Activated CD4-positive, alpha-beta T cell treated with anti-CD3 and anti-CD28 coated beads for 48 hours (primary cell): ENCODE data around the gene IGF1R.

Source experiments
- DNase-seq: peaks from one replicate; pipeline ENCODE4 v3.0.0-alpha.2; 2020

The IGF1R gene

DNA sequence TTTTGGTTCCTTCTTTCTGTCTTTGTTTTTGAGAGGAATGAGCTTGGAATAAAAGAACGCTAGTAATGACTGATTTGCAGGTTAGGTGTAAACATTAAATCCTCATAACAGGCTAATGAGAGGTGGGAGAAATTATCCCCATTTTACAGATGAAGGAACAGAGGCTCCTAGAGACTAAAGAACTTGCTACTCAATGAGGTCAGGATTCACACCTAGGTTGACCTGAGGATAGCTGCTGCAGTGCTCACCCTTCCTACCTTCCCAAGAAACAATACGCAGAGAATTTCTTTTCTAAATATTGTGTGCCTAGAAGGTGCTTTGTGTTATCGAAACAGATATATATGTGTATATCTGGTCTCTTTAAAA is 106.3 kb downstream of the IGF1R start:
- no peak for DNase-seq

DNA sequence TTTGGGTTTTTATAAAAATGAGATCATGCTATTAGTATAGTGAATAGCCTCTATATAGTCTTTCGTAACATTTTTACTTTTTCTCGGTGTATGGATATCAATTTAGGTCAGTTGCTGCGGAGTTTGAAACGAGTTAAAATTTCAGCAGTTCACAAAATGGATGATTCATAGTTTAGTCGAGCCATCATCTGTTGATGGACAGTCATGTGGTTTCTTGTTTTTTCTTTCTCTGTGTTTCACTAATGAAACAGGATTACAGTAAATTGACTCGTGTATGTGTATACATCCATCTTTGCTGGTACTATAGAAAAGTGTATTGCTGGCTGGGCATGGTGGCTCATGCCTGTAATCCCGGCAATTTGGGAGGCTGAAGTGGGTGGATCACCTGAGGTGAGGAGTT is 106.8 kb downstream of the IGF1R start:
- no peak for DNase-seq

DNA sequence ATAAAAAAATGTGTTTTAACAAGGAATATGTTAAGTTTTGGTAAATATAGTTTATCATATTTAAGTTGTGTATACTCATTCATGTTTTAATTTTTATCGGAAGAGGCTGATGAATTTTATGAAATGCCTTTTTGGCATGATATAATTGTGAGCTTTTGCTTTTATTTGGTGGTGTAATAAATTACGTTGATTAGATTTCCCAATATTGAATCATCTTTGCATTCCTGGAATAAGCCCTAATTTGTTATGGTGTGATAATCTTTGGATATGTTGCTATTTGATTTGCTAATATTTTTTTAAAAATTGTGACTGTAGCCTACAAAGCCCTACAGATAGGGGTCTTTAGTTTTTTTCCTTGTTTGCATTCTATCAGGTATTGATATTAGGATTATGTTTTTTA is 107.4 kb downstream of the IGF1R start:
- DNase-seq = no peak

DNA sequence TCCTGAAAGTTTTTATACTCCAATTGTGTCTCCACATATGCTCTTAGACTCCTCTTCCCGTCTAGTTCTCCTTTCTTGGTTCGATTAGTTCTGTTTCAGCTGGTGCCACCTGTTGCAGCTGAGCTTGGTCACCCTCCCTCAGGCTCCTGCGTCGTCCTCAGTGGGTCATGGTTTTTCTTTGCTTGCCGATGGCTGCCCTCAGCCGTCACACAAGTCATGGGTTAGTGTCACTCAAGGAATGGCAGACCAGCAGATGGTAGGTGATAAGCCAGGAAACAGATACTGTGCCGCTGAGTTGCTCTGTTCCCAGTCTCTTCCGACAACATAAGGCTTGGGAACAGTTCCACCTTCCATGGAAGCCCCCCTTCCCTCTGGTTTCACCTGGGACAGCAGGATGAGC is 109.9 kb downstream of the IGF1R start:
- no peak for DNase-seq

DNA sequence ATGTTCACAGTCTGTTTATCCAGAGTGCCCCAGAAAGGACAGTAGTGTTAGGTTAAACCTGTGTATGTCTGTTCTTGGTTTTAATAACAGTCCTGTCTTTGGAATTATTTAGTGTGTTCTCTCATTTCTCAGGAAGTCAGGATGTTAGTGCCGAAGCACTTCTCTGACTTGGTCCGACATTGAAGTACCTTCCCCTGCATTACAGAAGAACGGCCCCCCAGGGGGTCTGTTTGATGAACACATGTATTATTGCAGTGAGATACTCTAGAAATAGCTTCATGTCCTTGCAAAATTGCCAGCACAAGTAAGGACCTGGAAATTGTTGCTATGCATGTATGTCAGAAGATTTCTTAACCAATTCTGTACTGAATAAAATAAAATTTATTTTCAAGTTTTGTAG is 110.9 kb downstream of the IGF1R start:
- DNase-seq = no peak

DNA sequence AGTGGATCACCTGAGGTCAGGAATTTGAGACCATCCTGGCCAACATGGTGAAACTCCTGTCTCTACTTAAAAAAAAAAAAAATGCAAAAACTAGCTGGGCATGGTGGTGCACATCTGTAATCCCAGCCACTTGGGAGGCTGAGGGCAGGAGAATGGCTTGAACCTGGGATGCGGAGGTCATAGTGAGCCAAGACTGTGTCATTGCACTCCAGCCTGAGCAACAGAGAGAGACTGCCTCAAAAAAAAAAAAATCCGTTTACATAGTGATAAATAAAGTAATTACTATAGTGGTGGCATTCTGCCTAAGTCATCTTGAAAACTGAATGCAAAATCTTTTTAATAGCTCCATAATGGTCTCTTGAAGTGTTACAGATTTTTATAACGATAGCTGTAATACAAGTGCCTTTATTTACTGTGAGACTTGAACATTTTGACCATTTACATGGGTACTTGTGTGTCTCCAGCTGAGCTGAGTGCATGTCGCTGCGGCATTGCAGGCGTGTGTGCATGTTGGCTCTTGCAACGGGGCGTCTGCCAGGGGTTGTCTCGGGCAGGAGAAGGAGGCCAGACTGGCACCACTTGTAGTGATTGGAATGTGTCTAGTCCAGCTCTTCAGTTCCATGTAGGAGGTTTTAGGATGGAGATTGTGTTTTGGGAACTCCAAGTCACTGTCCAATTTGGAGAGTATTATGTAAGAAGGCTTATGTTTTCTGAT is 111.9 kb downstream of the IGF1R start:
- DNase-seq = no peak

DNA sequence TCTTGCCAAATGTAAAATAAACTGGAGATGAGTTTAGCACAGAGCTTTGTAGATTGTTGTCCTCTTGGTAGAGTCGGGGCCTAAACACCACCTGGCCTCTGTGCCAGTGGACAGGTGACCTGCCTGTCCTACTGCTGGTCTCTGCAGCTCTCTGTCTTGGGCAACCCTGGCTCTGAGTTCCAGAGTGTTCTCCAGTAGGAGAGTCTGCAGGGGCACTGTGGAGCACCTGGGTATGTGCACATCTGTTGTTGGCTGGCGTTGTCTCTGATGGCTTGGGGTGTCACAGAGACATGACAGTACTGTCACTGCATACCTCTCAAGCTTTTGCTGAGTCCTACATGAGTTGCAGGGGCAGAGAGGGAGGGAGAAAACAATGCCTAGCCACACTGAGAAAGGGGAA is 112.6 kb downstream of the IGF1R start:
- no peak for DNase-seq

DNA sequence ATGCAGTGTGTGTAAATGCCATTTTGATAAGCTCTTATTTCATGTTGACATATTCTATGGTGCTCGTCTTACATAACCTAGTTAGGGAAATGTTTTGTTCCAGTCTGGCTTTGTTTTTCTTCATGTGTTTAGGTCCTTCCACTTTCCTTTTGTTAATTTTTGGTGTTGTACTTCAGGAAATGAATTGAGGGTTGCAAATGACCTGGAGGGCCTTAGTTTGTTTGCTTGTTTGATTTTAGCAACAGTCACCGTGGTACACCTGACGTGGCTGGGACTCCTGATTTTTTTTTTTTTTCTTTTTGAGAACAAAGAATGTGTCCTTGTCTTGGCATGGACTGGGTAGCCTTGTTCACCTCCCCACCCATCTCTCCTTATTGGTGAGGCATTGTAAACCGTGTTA is 114.8 kb downstream of the IGF1R start:
- DNase-seq = no peak

DNA sequence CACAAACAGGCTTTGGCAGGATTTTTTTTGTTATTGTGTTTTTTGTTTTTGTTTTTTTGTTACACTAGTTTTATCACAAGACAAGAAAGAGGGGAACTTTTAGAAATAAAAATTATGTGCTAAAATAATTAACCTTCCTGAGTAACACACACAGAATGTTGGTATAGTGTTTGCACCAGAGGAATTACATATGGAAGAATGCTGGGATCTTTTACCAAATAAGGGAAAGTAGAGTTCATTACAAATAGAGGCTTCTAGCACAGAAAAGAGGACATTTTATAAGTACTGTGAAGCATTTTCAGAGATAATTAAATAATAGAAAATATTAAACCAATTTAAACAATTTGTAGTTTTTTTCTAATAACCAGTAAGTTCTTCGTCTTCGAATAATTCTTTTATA is 116.0 kb downstream of the IGF1R start:
- no peak for DNase-seq

DNA sequence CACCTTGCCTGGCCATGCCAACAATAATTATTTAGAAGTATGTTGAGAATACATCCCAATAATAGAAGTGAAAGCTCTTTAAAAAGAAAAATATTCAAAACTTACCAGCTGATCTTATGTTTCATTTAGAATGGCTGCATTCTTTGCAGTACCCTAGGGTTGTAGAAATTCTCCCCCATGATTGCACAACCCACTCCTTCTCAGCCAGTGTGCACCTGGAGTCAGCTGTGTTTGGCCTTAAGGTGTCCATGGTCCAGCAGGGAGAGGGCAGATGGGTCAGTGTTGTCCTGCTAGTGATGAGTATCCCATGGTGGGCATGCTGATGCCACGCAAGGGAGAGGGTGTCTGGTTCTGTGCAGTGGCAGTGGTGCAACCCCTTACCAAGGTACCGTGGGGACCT is 117.3 kb downstream of the IGF1R start:
- no peak for DNase-seq

DNA sequence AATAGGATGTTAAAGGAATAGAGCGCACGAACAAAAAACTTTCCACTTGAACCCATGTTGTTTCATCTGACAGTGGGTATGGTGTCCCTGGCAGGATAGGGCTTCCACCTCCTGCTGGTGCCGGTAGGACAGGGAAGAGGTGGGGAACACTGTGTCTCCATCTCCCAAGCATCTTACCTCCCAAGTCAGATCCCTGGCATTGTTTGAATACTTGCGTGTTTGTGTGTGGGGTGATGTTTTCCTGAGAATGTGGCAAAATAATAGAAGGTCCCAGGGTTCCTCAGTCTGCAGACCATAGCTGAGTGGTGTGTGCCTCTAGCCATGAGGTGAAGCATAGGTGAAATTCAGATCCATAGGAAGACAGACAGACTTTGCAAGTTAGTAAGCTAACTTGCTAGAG is 119.4 kb downstream of the IGF1R start:
- DNase-seq = no peak

DNA sequence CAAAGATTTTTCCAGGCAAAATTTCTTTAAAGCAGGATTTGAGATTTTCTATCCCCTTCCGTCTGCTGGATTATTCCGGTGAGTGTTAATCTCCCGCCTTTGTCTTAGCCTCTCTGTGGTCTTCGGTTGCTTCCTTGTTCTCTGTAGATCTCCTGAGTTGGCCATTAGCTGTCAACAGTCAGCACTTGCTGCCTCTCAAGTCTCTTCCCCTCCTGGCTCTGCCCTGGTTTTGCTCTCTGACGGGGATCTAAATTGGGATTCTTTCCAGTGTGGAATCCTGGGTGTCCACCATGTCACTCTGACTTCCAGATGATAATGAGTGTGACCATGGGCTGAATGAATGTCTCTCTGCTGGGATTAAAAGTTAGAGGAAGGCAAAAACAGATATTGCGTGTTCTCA is 121.5 kb downstream of the IGF1R start:
- no peak for DNase-seq

DNA sequence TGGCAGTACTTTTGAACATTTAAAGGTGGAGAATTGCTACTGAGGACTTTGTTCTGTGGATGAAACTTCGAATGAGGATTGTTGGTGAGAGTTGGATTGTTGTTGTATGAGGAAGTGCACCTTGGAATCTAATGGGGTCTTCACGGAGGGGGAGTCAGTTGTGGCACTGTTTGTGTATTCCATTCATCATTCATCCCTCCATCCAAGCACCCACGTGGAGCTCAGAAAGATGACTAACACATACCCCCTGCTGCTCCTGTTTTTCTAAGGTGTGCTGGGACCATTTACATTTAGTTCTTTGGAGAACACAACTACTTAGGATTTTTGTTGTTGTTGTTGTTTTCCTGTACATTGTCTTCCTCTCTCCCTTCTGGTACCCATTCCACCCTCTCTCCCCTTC is 122.6 kb downstream of the IGF1R start:
- DNase-seq = no peak

DNA sequence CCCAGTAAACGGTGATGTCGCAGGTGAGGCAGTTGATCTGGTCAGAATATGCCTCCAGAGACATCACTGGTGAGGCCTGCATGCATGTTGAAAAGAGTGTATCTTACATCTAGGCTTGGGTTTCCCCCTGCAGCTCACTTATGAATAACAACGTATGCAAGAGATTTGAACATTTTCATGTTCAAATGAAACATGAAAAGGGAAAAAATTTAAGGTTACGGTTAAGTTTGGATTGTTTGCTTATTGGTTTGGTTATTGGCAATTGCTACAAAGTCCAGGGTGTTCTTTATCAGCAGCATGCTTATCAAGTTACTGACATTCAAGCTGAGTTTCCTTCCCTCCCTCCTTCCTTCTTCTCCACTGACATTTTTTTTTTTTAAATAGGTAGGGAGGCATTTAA is 123.2 kb downstream of the IGF1R start:
- no peak for DNase-seq

DNA sequence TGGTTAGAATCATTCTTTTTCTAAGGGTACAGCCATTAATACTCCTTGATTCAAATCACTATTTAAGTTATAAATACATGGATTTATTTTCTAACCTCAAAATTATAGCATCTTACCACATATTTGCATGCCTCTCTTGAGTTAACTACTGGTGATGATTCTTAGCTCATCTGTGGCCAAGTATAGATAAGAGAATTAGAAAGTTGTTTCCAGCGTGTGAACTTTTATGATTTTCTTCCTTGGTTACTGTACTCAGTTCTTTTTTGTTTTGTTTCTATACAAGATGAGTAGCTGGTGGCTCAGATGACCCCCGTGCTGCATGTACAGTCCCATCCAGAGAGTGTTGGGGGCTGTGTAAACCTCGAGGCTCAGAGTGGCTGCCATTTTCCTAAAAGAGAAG is 124.6 kb downstream of the IGF1R start:
- DNase-seq = no peak

DNA sequence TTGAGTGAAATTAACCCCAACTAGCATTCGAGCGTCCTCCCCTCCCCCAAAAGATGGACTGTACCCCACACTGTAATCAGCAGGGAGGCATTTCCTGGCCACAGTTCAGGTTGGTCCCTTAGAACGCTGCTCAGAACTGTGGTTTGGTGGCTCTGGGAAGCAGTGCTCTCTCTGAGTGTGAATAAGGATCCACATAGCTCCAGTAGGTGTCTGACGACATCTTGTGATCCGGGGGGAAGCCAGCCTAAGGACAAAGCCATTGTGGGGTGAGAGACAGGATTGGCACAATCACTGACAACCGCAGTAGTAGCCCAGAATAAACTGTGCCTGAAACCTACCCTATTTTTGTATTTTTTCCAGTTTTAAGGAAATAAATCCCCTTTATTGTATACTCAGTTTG is 125.3 kb downstream of the IGF1R start:
- DNase-seq = no peak

DNA sequence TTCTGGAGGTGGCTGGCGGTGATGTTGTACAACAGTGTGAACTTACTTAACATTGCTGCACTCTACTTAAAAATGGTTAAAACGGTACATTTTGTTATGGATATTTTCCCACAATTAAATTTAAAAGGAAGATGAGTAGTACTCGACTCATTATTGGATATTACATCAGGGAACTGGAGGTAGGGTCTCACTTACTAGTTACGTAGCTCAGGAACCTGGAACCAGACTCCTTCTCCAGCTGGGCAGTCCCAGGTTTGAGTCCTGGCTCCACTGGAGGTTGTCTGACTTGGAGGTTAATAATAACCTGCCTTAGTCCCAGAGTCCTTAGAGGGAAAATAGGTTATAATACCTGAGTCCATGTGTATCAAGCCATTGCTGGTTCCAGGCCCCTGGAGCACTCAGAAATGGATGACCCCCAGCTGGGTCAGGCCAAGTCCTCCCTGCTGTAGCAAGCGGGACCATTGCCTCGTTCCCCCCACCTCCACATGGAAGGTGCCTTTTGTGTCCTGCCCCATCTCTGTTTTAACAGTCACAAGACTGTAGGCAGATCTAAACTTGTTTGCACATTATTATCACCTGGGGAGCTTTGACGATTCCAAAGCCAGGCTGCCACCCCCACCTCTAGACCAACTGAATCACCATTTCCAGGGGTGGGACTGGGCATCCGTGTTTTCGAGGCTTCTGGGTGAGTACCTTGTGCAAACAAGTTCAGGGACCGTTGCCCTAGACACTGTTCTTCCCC is 126.6 kb downstream of the IGF1R start:
- no peak for DNase-seq

DNA sequence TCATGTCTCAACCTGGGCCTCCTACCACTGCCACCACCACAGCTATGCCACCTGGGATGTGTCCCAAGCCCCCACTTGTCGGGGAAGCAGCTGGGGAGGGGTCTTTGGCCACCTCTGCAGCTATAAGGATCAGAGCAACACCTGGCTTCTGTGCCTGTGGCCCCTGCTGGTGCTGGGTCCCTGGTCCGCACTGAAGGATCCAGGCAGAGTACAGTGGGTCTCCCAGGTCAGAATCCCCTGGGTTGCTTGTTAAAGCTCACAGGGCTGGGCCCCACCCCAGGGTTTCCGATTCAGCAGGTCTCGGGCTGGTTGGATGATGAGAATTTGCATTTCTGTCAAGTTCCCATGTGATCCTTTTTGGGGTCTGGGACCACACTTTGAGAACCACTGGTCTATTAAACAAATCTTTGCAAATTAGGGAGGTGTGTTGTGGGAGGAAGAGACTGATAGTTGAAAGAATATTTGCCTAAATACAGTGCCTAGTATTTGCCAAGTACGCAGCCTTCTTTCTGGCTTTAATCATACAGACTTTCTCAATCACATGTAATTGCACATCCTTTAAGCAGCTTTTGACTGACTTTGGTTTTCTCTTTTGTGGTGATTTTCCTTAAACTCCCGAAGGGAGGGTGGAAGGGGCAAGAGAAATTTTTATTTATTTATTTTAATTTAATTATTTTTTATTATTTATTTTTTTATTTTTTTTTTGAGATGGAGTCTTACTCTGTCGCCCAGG is 127.3 kb downstream of the IGF1R start:
- no peak for DNase-seq

DNA sequence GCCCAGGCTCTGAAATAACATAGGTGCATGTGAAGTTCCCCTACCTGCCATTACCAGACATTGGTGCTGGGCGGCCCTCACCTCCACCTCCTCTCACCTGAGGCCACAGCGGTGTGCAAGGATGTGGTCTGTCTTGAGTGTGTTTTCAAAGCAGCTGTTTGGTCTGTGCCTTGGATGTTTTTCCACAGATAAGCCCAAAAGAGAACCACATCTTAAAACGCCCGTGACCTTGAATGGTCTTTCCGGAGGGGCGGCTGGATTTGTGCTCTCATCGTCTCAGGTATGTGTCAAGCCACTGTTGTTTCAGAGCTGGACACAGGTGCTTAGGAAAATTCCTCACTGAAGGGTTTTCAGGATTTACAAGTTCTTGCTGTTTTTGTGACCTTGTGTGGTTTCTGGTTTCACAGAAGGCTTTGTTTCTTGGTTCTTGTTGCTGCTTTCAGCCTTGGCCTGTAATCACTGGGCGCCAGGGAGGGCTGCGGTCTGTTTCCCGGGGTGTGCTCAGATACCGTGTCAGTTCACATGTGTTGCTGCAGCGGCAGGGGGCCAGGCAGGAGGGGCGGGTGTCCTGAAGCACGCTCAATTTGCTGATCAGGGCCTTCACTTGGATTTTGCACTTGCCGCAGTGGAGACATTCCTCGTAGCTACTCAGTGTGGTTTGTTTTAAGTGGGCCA is 128.4 kb downstream of the IGF1R start:
- peak; percentile 44 for DNase-seq

DNA sequence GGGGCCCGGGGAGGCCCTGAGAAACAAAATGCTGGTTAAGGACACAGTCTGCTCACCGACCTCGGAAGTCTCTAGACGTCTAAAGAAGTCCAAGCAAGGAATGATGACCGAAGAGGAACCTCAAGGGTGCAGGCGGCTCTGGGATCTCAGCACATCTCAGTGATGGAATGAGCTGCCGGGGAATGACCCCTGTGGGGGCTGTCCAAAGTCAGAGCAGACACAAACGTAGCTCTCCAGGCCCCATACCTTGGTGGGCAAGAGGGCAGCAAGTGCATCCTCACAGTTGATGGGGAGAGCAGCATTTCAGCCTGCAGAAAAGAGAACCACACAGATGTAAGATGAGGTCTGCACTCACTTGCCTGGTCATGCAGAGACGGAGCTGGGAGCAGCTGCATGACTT is 129.1 kb downstream of the IGF1R start:
- no peak for DNase-seq

DNA sequence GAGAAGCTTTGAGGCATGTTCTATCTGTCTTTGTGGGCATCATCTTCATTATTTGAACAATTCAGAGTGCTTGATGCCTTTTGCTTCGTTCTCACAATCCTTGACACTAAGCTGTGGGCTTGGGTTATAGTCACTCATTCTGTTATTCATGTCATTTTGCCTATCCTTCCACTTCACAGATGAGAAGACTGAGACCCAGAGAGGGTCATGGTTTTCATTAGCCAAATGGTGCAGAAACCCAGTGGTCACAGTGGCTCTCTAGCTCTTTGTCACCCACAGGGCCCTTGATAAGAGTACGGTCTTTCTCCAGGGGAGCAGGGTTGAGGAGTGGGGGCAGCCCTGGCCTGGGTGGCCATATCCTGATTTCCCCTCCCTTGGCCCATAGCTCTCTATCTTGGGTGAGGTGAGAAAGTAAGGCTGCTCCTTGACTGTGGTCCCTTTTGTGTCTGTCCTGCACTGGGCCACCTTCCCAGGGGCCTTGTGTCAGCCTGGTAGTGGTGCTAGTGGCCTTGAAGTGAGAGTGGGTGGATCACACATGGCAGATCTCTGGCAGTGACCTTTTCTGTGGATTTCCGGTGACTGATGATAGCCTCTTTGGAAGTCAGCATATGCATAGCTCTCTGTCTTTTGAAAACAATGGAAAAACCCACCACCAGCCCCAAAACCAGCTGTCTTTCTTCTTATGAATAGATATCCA is 130.1 kb downstream of the IGF1R start:
- no peak for DNase-seq

DNA sequence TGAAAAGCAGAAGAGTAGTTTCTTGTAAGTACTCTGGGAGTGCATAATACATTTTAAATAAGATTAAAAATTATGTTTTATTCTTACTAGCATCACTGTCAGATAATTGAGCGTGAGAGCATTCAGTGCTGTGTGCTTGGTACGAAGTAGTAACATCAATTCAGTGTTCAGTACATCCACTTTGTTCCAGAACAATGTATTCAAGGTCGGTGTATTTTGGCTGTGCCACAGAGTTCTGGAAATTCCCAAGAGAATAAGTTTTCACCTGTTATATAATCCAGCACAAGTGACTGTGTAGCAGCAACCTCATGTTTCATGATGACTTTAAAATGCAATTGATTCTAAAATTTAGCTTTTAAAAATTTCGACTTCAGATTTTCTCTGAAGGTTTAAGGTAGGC is 130.6 kb downstream of the IGF1R start:
- no peak for DNase-seq

DNA sequence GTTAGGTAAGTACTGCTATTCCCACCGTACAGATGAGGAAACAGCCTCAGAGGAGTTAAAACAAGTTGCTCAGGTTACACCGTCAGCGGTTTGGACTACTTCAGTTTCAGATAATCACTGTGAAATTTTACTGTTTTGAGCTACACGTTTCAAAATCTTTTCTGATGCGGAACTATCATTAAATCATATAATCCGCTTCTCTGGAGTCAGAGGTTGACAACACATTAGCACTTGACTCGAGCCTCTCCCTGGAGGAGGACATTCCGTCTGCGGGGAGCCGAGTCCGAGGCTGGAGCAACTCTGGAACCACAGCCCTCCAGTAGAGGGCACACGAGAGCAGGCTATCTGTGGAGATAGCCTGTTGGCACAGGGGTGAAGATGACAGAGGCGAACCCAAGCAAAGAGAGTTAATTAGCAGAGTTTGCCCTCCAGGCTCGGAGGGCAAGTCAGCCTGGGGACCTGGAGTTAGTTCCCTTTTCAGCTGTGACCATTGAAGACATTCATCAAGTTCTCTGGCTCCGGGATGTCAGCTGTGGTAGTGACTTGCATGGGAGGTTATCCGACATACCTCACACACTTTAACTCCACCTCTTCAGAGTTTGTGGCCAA is 131.2 kb downstream of the IGF1R start:
- DNase-seq = peak; percentile 85
